Stomach (tissue), 4 donors: ENCODE measurements around the gene PIEZO1.

Source experiments
- CTCF ChIP-seq, 7 experiments: fragments of 450-650 bp in 4 of 7; fragments of 200-600 bp in 3 of 7; sonication (generic) in 3 of 7; IDR thresholded peaks; one replicate each; pipeline ENCODE4 v1.5.1; 2016 to 2019; ENCODE audit warnings: antibody characterized with exemption in 7 of 7, control low read depth in 2 of 7, mild to moderate bottlenecking in 1 of 7
- POLR2A ChIP-seq, 4 donors: fragments of 450-650 bp; IDR thresholded peaks; one replicate each; pipeline ENCODE4 v1.6.1; 2016; ENCODE audit warnings: antibody characterized with exemption in 4 of 4, control low read depth in 2 of 4, mild to moderate bottlenecking in 1 of 4, moderate library complexity in 1 of 4

GRCh38 chr16:88713568-88714419 is 71.2 kb downstream of the PIEZO1 start:
- TF ChIP-seq POLR2A (IDR thresholded peaks at IDR 0.05) (no peak), CTCF (IDR thresholded peaks at IDR 0.05) (no peak)
